GM12892 (cell line): ENCODE results near the gene P2RY8.

Experiments used
- POLR2A ChIP-seq: IDR thresholded peaks from 2 replicates; pipeline ENCODE4 v1.6.1; 2011; ENCODE audit warnings: low read depth, low read length, control low read depth
- POLR2AphosphoS5 ChIP-seq: IDR thresholded peaks from 2 replicates; pipeline ENCODE4 v1.6.1; 2011; ENCODE audit warnings: low read depth, low read length, control low read depth
- TAF1 ChIP-seq: IDR thresholded peaks from 2 replicates; pipeline ENCODE4 v1.6.1; 2011; ENCODE audit warnings: low read depth, mild to moderate bottlenecking, control low read depth, low read length, borderline replicate concordance

DNA sequence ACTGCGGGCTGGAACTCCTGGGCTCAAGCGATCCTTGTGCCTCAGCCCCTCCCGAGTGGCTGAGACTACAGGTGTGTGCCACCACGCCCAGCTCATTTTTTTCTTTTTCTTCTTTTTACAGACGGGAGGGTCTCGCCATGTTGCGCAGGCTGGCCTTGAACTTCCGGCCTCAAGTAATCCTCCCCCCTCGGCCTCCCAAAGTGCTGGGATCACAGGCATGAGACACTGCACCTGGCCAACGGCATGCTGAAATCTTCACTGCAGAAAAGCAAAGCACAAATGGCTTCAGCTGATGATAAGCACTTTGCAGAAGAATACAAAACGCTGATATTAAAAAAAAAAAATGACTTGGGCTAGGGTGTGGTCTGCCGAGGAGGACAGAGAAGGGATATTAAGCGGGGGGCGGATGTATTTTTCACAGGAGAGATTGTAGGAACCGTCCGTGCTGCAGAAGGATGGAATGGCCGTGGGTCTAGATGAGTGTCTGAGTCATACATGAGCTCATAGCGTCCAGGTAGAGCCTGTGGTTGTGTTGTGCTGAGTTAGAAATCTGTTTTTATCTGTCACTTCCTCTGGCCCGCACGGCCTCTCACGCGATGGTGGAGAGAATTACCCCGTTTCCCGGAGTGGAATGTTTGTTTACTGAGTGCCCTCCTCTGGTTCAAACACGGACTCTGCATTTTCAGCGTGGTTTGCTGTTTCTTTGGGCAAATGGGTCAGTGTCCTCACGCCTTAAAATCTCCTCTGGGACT lies 45.9 kb upstream of the P2RY8 start:
- TF ChIP-seq POLR2A (no peak), TAF1 (no peak), POLR2AphosphoS5 (no peak)
